CD4-positive, alpha-beta memory T cell (primary cell): ENCODE measurements around the gene FRMD6. TPM values are rescaled to one million over a fixed set of nuclear protein-coding genes. Genes with fewer than 3 reads are reported as not detected.

Experiments
- CTCF ChIA-PET: fragments of 350-600 bp; sonication (Branson Sonifier 250); formaldehyde crosslinking; loops from one replicate; lab custom pipeline; 2021; ENCODE audit warnings: inconsistent platforms; ENCODE audit not compliant: partially characterized antibody; lab: Charles Lee
- POLR2A ChIA-PET: fragments of 350-600 bp; sonication (Branson Sonifier 250); formaldehyde crosslinking; loops from one replicate; lab custom pipeline; 2021; ENCODE audit not compliant: partially characterized antibody; lab: Charles Lee
- DNase-seq, 5 donors: peaks; one replicate each; pipeline versions ENCODE4 v3.0.0 to v3.0.0-alpha.2; 2020 to 2022; ENCODE audit warnings: mixed read lengths in 1 of 5
- H3K27ac ChIP-seq: one replicate; pipeline ENCODE4 v1.7.0; 2013; ENCODE audit warnings: low read depth, low read length
- H3K27me3 ChIP-seq: 2 replicates; pipeline ENCODE4 v1.7.0; 2013; ENCODE audit warnings: mild to moderate bottlenecking, low read length, moderate library complexity; ENCODE audit not compliant: insufficient read depth
- H3K36me3 ChIP-seq: 2 replicates; pipeline ENCODE4 v1.7.0; 2013; ENCODE audit warnings: mild to moderate bottlenecking, low read length, moderate library complexity; ENCODE audit not compliant: insufficient read depth
- H3K4me1 ChIP-seq: 2 replicates; pipeline ENCODE4 v1.7.0; 2013; ENCODE audit warnings: mild to moderate bottlenecking, low read length, moderate library complexity; ENCODE audit not compliant: insufficient read depth
- H3K4me3 ChIP-seq, 2 donors: one replicate each; pipeline ENCODE4 v1.7.0; 2013; ENCODE audit warnings: low read length in 2 of 2, mild to moderate bottlenecking in 1 of 2
- H3K9me3 ChIP-seq, 2 donors: one replicate each; pipeline ENCODE4 v1.7.0; 2013; ENCODE audit warnings: low read length in 2 of 2, control low read depth in 1 of 2; ENCODE audit not compliant: control insufficient read depth in 1 of 2
- H3K27ac Mint-ChIP-seq, 7 donors: one replicate each; pipeline ENCODE4 v1.8.0; 2020 to 2021; ENCODE audit warnings: mixed read lengths in 7 of 7, mild to moderate bottlenecking in 6 of 7, inconsistent platforms in 3 of 7, moderate library complexity in 3 of 7
- H3K27me3 Mint-ChIP-seq, 2 donors: one replicate each; pipeline ENCODE4 v1.8.0; 2020 to 2021; ENCODE audit warnings: mixed read lengths in 2 of 2
- H3K36me3 Mint-ChIP-seq, 2 donors: one replicate each; pipeline ENCODE4 v1.8.0; 2020 to 2021; ENCODE audit warnings: mixed read lengths in 2 of 2, inconsistent platforms in 1 of 2, mild to moderate bottlenecking in 1 of 2
- H3K4me1 Mint-ChIP-seq, 4 donors: one replicate each; pipeline ENCODE4 v1.8.0; 2020 to 2021; ENCODE audit warnings: mixed read lengths in 4 of 4, mild to moderate bottlenecking in 1 of 4
- H3K4me3 Mint-ChIP-seq, 8 donors: one replicate each; pipeline ENCODE4 v1.8.0; 2020 to 2021; ENCODE audit warnings: mixed read lengths in 8 of 8, mild to moderate bottlenecking in 7 of 8, moderate library complexity in 6 of 8, inconsistent platforms in 3 of 8
- H3K9me3 Mint-ChIP-seq, 8 donors: one replicate each; pipeline ENCODE4 v1.8.0; 2020 to 2021; ENCODE audit warnings: mixed read lengths in 8 of 8, mild to moderate bottlenecking in 5 of 8, inconsistent platforms in 3 of 8, moderate library complexity in 1 of 8
- intact Hi-C: fragments of 100-400 bp; cut with micrococcal nuclease; formaldehyde crosslinking; loops from one replicate; pipeline ENCODE4 v1.15.1; 2023
- polyA plus RNA-seq, 2 donors: library from polyadenylated mRNA; unstranded; fragments of 300-500 nt; fragmentation: Illumina TruSeq; gene quantifications; one replicate each; pipeline ENCODE4 v1.2.3, GENCODE V29; 2021
- total RNA-seq, 2 experiments: library from RNA; stranded (reverse); gene quantifications; one replicate each; pipeline ENCODE4 v1.2.3, GENCODE V29; 2021

The FRMD6 gene
- total and polyA plus RNA-seq, 4 experiments from 2014 or later: 0.62 to 0.81 (median 0.80) TPM; not detected in 1

- H3K4me1 Mint-ChIP-seq: no peaks in the 10 kb centered on the region
- Histone ChIP-seq H3K36me3 (no peaks in the 10 kb centered on the region), H3K4me3 (no peak overlapping the region), H3K27me3 (no peaks in the 10 kb centered on the region), H3K9me3 (no peaks in the 10 kb centered on the region), H3K4me1 (no peaks in the 10 kb centered on the region), H3K27ac (no peak overlapping the region)
- CTCF ChIA-PET: interaction anchor here (1.7 kb wide), 1 partner anchor 9 kb away, joined by 9 read pairs; no protein-coding TSS in a partner anchor
- intact Hi-C loops: no loop called here
- no peak for DNase-seq
- H3K36me3 Mint-ChIP-seq: peaks cover 0 to 6% of the 10 kb centered on the region in 2 donors
- no peak overlapping the region for H3K27ac Mint-ChIP-seq
- H3K9me3 Mint-ChIP-seq: no peaks in the 10 kb centered on the region
- POLR2A ChIA-PET: no interaction called here
- peaks cover 3 to 10% of the 10 kb centered on the region in 2 donors for H3K27me3 Mint-ChIP-seq
- H3K4me3 Mint-ChIP-seq: no peak overlapping the region
Observed at GRCh38 chr14:51643140-51643539, 8.6 kb upstream of the FRMD6 start.

GRCh38 chr14:51644217-51644933, 7.3 kb upstream of the FRMD6 start:
- Histone ChIP-seq H3K4me1 (no peaks in the 10 kb centered on the region), H3K9me3 (no peaks in the 10 kb centered on the region), H3K36me3 (no peaks in the 10 kb centered on the region), H3K27ac (no peak overlapping the region), H3K27me3 (no peaks in the 10 kb centered on the region), H3K4me3 (no peak overlapping the region)
- Mint-ChIP-seq H3K4me1 (no peaks in the 10 kb centered on the region), H3K4me3 (no peak overlapping the region), H3K27ac (no peak overlapping the region), H3K36me3 (peaks cover 0 to 6% of the 10 kb centered on the region in 2 donors), H3K9me3 (no peaks in the 10 kb centered on the region), H3K27me3 (peaks cover 0 to 7% of the 10 kb centered on the region in 2 donors)
- ChIA-PET POLR2A (no interaction called here), CTCF (interaction anchor here (1.7 kb wide), 1 partner anchor 8 kb away, joined by 9 read pairs; no protein-coding TSS in a partner anchor)
- DNase-seq: no peak
- intact Hi-C loops: no loop called here

- ChIA-PET POLR2A (no interaction called here), CTCF (no interaction called here)
- H3K4me3 ChIP-seq: no peak overlapping the region
- no peaks in the 10 kb centered on the region for H3K27me3 ChIP-seq
- H3K4me1 ChIP-seq: peaks cover 14% of the 10 kb centered on the region
- Mint-ChIP-seq H3K36me3 (peaks cover 0 to 1% of the 10 kb centered on the region in 2 donors), H3K27ac (peak overlapping the region in 1 of 7 donors; percentile 25), H3K4me3 (no peak overlapping the region), H3K9me3 (no peaks in the 10 kb centered on the region), H3K27me3 (peaks cover 5% of the 10 kb centered on the region in 2 donors), H3K4me1 (peaks cover 7 to 14% (median 9%) of the 10 kb centered on the region in 4 donors)
- DNase-seq: no peak
- no peak overlapping the region for H3K27ac ChIP-seq
- H3K36me3 ChIP-seq: no peaks in the 10 kb centered on the region
- intact Hi-C loops: no loop called here
- no peaks in the 10 kb centered on the region for H3K9me3 ChIP-seq
Observed at GRCh38 chr14:51648296-51648695, 3.4 kb upstream of the FRMD6 start.

GRCh38 chr14:51650716-51651387, 858 bp upstream of the FRMD6 start:
- peaks cover 11% of the 10 kb centered on the region for H3K27me3 ChIP-seq
- intact Hi-C loops: loop anchor here (5.0 kb wide), 6 partner anchors 196 to 1501 kb away; partner anchors contain the start of genes DDHD1, GPR137C, NIN and RTRAF
- no peak for DNase-seq
- peak overlapping the region in 5 of 7 donors; percentile 46 to 75 (median 66) for H3K27ac Mint-ChIP-seq
- peaks cover 10 to 16% of the 10 kb centered on the region in 2 donors for H3K27me3 Mint-ChIP-seq
- no peaks in the 10 kb centered on the region for H3K9me3 ChIP-seq
- H3K36me3 ChIP-seq: no peaks in the 10 kb centered on the region
- H3K4me3 Mint-ChIP-seq: peak overlapping the region; percentile 78 to 83 (median 80)
- peak overlapping the region; percentile 34 to 65 for H3K4me3 ChIP-seq
- H3K4me1 ChIP-seq: peaks cover 19% of the 10 kb centered on the region
- peaks cover 7 to 16% (median 11%) of the 10 kb centered on the region in 4 donors for H3K4me1 Mint-ChIP-seq
- CTCF ChIA-PET: interaction anchor here (2.0 kb wide), 1 partner anchor 10 kb away, joined by 10 read pairs; no protein-coding TSS in a partner anchor
- POLR2A ChIA-PET: no interaction called here
- peak overlapping the region; percentile 36 for H3K27ac ChIP-seq
- H3K36me3 Mint-ChIP-seq: no peaks in the 10 kb centered on the region
- H3K9me3 Mint-ChIP-seq: no peaks in the 10 kb centered on the region

GRCh38 chr14:51652168-51653078, 713 bp downstream of the FRMD6 start:
- H3K27me3 ChIP-seq: peaks cover 21% of the 10 kb centered on the region
- Mint-ChIP-seq H3K4me3 (peak overlapping the region; percentile 82 to 92 (median 85)), H3K9me3 (no peaks in the 10 kb centered on the region), H3K27me3 (peaks cover 20 to 24% of the 10 kb centered on the region in 2 donors), H3K27ac (peak overlapping the region in 5 of 7 donors; percentile 35 to 84 (median 70)), H3K36me3 (no peaks in the 10 kb centered on the region), H3K4me1 (peaks cover 7 to 16% (median 11%) of the 10 kb centered on the region in 4 donors)
- H3K36me3 ChIP-seq: no peaks in the 10 kb centered on the region
- ChIA-PET POLR2A (interaction anchor here (0.9 to 1.3 kb wide), 2 partner anchors 12 to 195 kb away, joined by 4 read pairs; no protein-coding TSS in a partner anchor), CTCF (interaction anchor here (0.6 to 2.0 kb wide), 19 partner anchors 9 to 1499 kb away, joined by 3 to 10 read pairs (median 3); no protein-coding TSS in a partner anchor)
- peak in 2 of 5 donors; percentile 23 to 69 for DNase-seq
- H3K4me3 ChIP-seq: peak overlapping the region; percentile 47 to 77
- H3K27ac ChIP-seq: peak overlapping the region; percentile 30
- peaks cover 19% of the 10 kb centered on the region for H3K4me1 ChIP-seq
- H3K9me3 ChIP-seq: no peaks in the 10 kb centered on the region
- intact Hi-C loops: loop anchor here (1.0 to 5.0 kb wide), 8 partner anchors 195 to 1500 kb away; partner anchors contain the start of genes DDHD1, GPR137C, NIN and RTRAF

- ChIA-PET POLR2A (interaction anchor here (0.9 to 1.3 kb wide), 2 partner anchors 11 to 194 kb away, joined by 4 read pairs; no protein-coding TSS in a partner anchor), CTCF (interaction anchor here (0.8 to 2.0 kb wide), 12 partner anchors 10 to 1499 kb away, joined by 3 to 10 read pairs (median 4); no protein-coding TSS in a partner anchor)
- no peaks in the 10 kb centered on the region for H3K9me3 Mint-ChIP-seq
- peaks cover 7 to 16% (median 11%) of the 10 kb centered on the region in 4 donors for H3K4me1 Mint-ChIP-seq
- no peaks in the 10 kb centered on the region for H3K36me3 ChIP-seq
- no peaks in the 10 kb centered on the region for H3K36me3 Mint-ChIP-seq
- no peaks in the 10 kb centered on the region for H3K9me3 ChIP-seq
- no peak overlapping the region for H3K27ac ChIP-seq
- H3K27me3 ChIP-seq: peaks cover 21% of the 10 kb centered on the region
- peaks cover 24 to 29% of the 10 kb centered on the region in 2 donors for H3K27me3 Mint-ChIP-seq
- intact Hi-C loops: loop anchor here (2.0 to 5.0 kb wide), 7 partner anchors 194 to 1499 kb away; partner anchors contain the start of genes DDHD1, GPR137C, NIN and RTRAF
- H3K4me3 Mint-ChIP-seq: peak overlapping the region; percentile 82 to 92 (median 84)
- peak overlapping the region in 5 of 7 donors; percentile 47 to 84 (median 60) for H3K27ac Mint-ChIP-seq
- H3K4me3 ChIP-seq: peak overlapping the region in 1 of 2 donors; percentile 77
- DNase-seq: peak in 3 of 5 donors; percentile 10 to 14 (median 10)
- H3K4me1 ChIP-seq: peaks cover 19% of the 10 kb centered on the region
Observed at GRCh38 chr14:51653079-51653774, 1.5 kb downstream of the FRMD6 start.
